ENCODE measurements around the gene CRYBB1.

CRYBB1 gene

GRCh38 chr22:26552466-26552865 is 65.4 kb downstream of the CRYBB1 start:
- TF ChIP-seq, protein P1, sequence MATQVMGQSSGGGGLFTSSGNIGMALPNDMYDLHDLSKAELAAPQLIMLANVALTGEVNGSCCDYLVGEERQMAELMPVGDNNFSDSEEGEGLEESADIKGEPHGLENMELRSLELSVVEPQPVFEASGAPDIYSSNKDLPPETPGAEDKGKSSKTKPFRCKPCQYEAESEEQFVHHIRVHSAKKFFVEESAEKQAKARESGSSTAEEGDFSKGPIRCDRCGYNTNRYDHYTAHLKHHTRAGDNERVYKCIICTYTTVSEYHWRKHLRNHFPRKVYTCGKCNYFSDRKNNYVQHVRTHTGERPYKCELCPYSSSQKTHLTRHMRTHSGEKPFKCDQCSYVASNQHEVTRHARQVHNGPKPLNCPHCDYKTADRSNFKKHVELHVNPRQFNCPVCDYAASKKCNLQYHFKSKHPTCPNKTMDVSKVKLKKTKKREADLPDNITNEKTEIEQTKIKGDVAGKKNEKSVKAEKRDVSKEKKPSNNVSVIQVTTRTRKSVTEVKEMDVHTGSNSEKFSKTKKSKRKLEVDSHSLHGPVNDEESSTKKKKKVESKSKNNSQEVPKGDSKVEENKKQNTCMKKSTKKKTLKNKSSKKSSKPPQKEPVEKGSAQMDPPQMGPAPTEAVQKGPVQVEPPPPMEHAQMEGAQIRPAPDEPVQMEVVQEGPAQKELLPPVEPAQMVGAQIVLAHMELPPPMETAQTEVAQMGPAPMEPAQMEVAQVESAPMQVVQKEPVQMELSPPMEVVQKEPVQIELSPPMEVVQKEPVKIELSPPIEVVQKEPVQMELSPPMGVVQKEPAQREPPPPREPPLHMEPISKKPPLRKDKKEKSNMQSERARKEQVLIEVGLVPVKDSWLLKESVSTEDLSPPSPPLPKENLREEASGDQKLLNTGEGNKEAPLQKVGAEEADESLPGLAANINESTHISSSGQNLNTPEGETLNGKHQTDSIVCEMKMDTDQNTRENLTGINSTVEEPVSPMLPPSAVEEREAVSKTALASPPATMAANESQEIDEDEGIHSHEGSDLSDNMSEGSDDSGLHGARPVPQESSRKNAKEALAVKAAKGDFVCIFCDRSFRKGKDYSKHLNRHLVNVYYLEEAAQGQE (IDR thresholded peaks at IDR 0.05; ENCODE audit: insufficient read depth in 1 of 2, low read depth in 2 of 2, low read length in 2 of 2), result no peak
- TF ChIP-seq TAF1 (IDR thresholded peaks at IDR 0.05; ENCODE audit: borderline replicate concordance, insufficient read depth, low read length) (no peak), SIN3A (IDR thresholded peaks at IDR 0.05; ENCODE audit: borderline replicate concordance, insufficient read depth, low read length) (no peak), FOXP2 (optimal IDR thresholded peaks at IDR 0.05; ENCODE audit: borderline replicate concordance, extremely low read depth, extremely low read length, insufficient read depth) (no peak), POLR2AphosphoS5 (IDR thresholded peaks at IDR 0.05; ENCODE audit: low read depth, low read length) (no peak)

DNA sequence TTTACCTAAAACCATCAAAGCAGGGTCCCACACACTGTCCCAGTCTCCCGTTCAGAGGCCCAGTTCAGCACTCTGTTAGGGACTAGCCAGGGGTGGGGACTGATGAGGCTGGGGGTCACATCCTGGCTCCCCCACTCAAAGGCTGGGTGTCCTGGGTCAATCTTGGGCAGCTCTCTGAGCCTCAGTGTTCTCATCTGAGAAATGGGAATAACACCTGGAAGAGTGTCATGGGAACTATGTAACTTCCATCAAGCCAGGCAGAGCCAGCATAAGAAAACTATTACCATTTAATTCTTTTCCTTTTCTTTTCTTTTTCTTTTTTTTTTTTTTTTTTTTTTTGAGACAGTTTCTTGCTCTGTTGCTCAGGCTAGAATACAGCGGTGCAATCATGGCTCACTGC is 66.3 kb downstream of the CRYBB1 start:
- no peak for TF ChIP-seq FOXP2 (optimal IDR thresholded peaks at IDR 0.05; ENCODE audit: borderline replicate concordance, extremely low read depth, extremely low read length, insufficient read depth)
- TF ChIP-seq, protein P1 (IDR thresholded peaks at IDR 0.05; ENCODE audit: insufficient read depth in 1 of 2, low read depth in 2 of 2, low read length in 2 of 2), result no peak
- TF ChIP-seq TAF1 (IDR thresholded peaks at IDR 0.05; ENCODE audit: borderline replicate concordance, insufficient read depth, low read length), result no peak
- no peak for TF ChIP-seq POLR2AphosphoS5 (IDR thresholded peaks at IDR 0.05; ENCODE audit: low read depth, low read length)
- no peak for TF ChIP-seq SIN3A (IDR thresholded peaks at IDR 0.05; ENCODE audit: borderline replicate concordance, insufficient read depth, low read length)

- TF ChIP-seq POLR2AphosphoS5 (IDR thresholded peaks at IDR 0.05; ENCODE audit: low read depth, low read length) (no peak), TAF1 (IDR thresholded peaks at IDR 0.05; ENCODE audit: borderline replicate concordance, insufficient read depth, low read length) (no peak)
Measured at GRCh38 chr22:26550498-26551033, 67.3 kb downstream of the CRYBB1 start.

DNA sequence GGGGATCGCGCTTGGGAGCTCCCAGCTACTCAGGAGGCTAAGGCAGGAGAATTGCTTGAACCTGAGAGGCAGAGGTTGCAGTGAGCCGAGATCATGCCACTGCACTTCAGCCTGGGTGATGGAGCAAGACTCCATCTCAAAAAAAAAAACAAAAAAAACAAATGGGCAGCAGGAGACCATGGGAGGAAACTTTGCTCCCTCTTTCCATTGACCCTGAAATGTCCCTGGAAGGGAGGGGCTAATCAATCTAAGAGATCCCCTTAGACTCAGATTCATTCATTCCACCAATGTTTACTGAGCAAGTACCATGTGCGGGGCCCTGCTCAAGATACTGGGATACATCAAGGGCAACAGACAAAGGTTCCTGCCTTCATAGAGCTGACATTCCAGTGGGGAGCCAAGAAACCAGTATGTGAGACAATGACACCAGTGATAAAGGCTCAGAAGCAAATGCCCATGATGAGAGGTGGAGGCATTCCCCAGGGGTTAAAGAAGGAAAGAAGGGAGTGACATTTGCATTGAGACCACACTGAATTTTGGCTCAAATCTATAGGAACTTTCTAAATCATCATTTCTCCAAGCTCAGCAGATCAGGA is 67.8 kb downstream of the CRYBB1 start:
- TF ChIP-seq SIN3A (IDR thresholded peaks at IDR 0.05; ENCODE audit: borderline replicate concordance, insufficient read depth, low read length), result no peak
- no peak for TF ChIP-seq TAF1 (IDR thresholded peaks at IDR 0.05; ENCODE audit: borderline replicate concordance, insufficient read depth, low read length)
- no peak for TF ChIP-seq POLR2AphosphoS5 (IDR thresholded peaks at IDR 0.05; ENCODE audit: low read depth, low read length)
- TF ChIP-seq, protein P1 (IDR thresholded peaks at IDR 0.05; ENCODE audit: insufficient read depth in 1 of 2, low read depth in 2 of 2, low read length in 2 of 2), result no peak
- TF ChIP-seq FOXP2 (optimal IDR thresholded peaks at IDR 0.05; ENCODE audit: borderline replicate concordance, extremely low read depth, extremely low read length, insufficient read depth), result no peak

Measured in PFSK-1 (cell line).